Activated naive CD4-positive, alpha-beta T cell treated with anti-CD3 and anti-CD28 coated beads for 36 hours (primary cell): Measurements from ENCODE around the gene GNA14. TPM values are rescaled to one million over a fixed set of nuclear protein-coding genes. Genes with fewer than 3 reads are reported as not detected.
"Not testable (repeated sequence)": the region's sequence is repeated elsewhere in the genome, so short reads cannot be mapped to it uniquely, and the experiment has no call there.

Experiments used
- CTCF ChIA-PET: fragments of 350-600 bp; sonication (Branson Sonifier 250); formaldehyde crosslinking; loops from one replicate; lab custom pipeline; 2021; ENCODE audit warnings: antibody characterized with exemption; lab: Charles Lee
- DNase-seq: peaks from one replicate; pipeline ENCODE4 v3.0.0-alpha.2; 2020
- H3K27ac Mint-ChIP-seq: one replicate; pipeline ENCODE4 v1.8.0; 2021; ENCODE audit warnings: mild to moderate bottlenecking, mixed read lengths
- H3K27me3 Mint-ChIP-seq: one replicate; pipeline ENCODE4 v1.8.0; 2021; ENCODE audit warnings: low read depth, mixed read lengths
- H3K36me3 Mint-ChIP-seq: one replicate; pipeline ENCODE4 v1.8.0; 2021; ENCODE audit warnings: low read depth, mixed read lengths
- H3K4me1 Mint-ChIP-seq: one replicate; pipeline ENCODE4 v1.8.0; 2021; ENCODE audit warnings: low read depth, mixed read lengths
- H3K4me3 Mint-ChIP-seq: one replicate; pipeline ENCODE4 v1.8.0; 2021; ENCODE audit warnings: mild to moderate bottlenecking, moderate library complexity, mixed read lengths
- H3K9me3 Mint-ChIP-seq: one replicate; pipeline ENCODE4 v1.8.0; 2021; ENCODE audit warnings: mixed read lengths
- intact Hi-C: fragments of 100-400 bp; cut with micrococcal nuclease; formaldehyde crosslinking; loops from one replicate; pipeline ENCODE4 v1.15.1; 2023
- total RNA-seq, 2 experiments: library from RNA; stranded (reverse); gene quantifications; one replicate each; pipeline ENCODE4 v1.2.3, GENCODE V29; 2021

Gene GNA14
- total RNA-seq, 2 experiments from 2014 or later: not detected

DNA sequence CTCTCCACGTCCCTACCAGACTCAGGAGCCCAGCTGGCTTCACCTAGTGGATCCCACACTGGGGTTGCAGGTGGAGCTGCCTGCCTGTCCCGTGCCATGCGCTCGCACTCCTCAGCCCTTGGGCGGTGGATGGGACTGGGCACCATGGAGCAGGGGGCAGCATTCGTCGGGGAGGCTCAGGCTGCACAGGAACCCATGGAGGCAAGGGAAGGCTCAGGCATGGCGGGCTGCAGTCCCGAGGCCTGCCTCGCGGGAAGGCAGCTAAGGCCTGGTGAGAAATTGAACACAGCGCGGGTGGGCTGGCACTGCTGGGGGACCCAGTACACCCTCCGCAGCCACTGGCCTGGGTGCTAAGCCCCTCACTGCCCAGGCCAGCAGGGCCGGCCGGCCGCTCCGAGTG lies 157.8 kb downstream of the GNA14 start:
- DNase-seq, H3K4me3 Mint-ChIP-seq, H3K27ac Mint-ChIP-seq, H3K36me3 Mint-ChIP-seq, H3K9me3 Mint-ChIP-seq, H3K27me3 Mint-ChIP-seq, intact Hi-C loops: not testable (repeated sequence)
- peaks cover 11% of the 10 kb centered on the region for H3K4me1 Mint-ChIP-seq
- CTCF ChIA-PET: interaction anchor here (0.9 to 6.9 kb wide), 4 partner anchors 11 to 105 kb away, joined by 3 to 84 read pairs (median 9); no protein-coding TSS in a partner anchor

DNA sequence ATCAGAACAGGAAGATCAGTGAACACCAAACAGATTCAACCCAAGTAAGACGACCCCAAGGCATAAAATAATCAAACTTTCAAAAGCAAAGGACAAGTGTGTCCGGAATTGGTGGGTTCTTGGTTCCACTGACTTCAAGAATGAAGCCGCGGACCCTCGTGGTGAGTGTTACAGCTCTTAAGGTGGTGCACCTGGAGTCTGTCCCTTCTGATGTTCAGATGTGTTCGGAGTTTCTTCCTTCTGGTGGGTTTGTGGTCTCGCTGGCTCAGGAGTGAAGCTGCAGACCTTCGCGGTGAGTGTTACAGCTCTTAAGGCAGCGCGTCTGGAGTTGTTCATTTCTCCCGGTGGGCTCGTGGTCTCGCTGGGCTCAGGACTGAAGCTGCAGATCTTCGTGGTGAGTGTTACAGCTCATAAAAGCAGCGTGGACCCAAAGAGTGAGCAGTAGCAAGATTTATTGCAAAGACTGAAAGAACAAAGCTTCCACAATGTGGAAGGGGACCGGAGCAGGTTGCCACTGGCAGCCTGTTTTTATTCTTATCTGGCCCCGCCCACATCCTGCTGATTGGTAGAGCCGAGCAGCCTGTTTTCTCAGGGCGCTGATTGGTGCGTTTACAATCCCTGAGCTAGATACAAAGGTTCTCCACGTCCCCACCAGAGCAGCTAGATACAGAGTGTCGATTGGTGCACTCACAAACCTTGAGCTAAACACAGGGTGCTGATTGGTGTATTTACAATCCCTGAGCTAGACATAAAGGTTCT lies 158.5 kb downstream of the GNA14 start:
- H3K9me3 Mint-ChIP-seq, H3K27me3 Mint-ChIP-seq, H3K27ac Mint-ChIP-seq, H3K36me3 Mint-ChIP-seq, intact Hi-C loops: not testable (repeated sequence)
- DNase-seq: peak; percentile 39
- H3K4me3 Mint-ChIP-seq: peak overlapping the region; percentile 69
- CTCF ChIA-PET: interaction anchor here (0.9 to 6.9 kb wide), 6 partner anchors 12 to 105 kb away, joined by 3 to 84 read pairs (median 5); no protein-coding TSS in a partner anchor
- H3K4me1 Mint-ChIP-seq: peaks cover 11% of the 10 kb centered on the region

DNA sequence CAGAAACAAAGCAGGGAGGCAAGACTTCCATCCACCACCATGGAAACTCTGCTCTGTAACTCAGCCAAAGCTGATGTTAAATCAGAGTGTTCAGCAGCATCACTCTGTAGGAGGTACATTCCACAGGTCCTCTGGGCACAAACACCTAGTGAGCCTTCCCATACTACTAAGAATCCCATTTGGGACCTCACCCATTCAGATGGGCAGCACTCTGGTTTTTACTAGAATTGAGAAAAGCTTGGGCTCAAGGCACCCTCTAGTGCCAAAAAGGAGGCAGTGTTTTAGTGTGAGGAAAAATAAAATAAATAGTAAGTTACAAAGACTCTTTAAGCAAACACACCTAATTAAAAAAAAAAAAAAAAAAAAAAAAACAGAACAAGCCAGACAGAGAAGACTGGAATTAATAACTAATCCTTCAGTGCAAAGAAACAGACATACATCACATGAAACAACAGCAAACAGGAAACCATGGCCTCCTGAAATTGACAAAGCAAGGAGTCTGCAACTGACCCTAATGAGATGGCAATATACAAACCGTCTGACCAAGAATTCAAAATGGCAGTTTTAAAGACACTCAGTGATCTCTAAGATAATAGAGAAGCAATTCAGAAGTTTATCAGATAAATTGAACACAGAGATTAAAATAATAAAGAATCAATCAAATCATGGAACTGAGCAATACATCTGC lies 159.5 kb downstream of the GNA14 start:
- no peaks in the 10 kb centered on the region for H3K27me3 Mint-ChIP-seq
- CTCF ChIA-PET: interaction anchor here (0.5 to 6.9 kb wide), 9 partner anchors 9 to 80 kb away, joined by 3 to 84 read pairs (median 4); no protein-coding TSS in a partner anchor
- H3K4me3 Mint-ChIP-seq: no peak overlapping the region
- intact Hi-C loops: loop anchor here (1.0 kb wide), 3 partner anchors 30 to 321 kb away; no protein-coding TSS in a partner anchor
- H3K4me1 Mint-ChIP-seq: peaks cover 11% of the 10 kb centered on the region
- peaks cover 5% of the 10 kb centered on the region for H3K36me3 Mint-ChIP-seq
- H3K9me3 Mint-ChIP-seq: peaks cover 5% of the 10 kb centered on the region
- H3K27ac Mint-ChIP-seq: no peak overlapping the region
- DNase-seq: peak; percentile 12

DNA sequence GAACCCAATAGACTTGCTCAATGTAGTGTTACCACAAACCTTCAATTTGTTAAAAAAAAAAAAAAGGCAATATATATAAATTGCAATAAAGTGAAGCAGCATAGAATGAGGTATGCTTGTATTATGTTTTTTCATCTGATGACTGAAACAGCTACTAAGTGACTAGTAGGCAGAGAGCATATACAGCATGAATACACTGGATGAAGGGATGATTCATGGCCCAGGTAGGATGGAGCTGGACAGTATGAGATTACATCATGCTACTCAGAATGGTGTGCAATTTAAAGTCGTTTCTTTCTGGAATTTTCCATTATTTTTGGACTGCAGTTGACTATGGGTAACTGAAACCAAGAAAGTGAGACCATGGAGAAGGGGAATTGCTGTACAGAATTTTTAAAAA lies 161.2 kb downstream of the GNA14 start:
- no peak overlapping the region for H3K4me3 Mint-ChIP-seq
- H3K4me1 Mint-ChIP-seq: peaks cover 11% of the 10 kb centered on the region
- no peak for DNase-seq
- intact Hi-C loops: no loop called here
- H3K36me3 Mint-ChIP-seq: peaks cover 5% of the 10 kb centered on the region
- no peaks in the 10 kb centered on the region for H3K27me3 Mint-ChIP-seq
- no peak overlapping the region for H3K27ac Mint-ChIP-seq
- H3K9me3 Mint-ChIP-seq: peaks cover 5% of the 10 kb centered on the region
- CTCF ChIA-PET: interaction anchor here (0.6 to 6.9 kb wide), 9 partner anchors 11 to 320 kb away, joined by 3 to 84 read pairs (median 3); no protein-coding TSS in a partner anchor

DNA sequence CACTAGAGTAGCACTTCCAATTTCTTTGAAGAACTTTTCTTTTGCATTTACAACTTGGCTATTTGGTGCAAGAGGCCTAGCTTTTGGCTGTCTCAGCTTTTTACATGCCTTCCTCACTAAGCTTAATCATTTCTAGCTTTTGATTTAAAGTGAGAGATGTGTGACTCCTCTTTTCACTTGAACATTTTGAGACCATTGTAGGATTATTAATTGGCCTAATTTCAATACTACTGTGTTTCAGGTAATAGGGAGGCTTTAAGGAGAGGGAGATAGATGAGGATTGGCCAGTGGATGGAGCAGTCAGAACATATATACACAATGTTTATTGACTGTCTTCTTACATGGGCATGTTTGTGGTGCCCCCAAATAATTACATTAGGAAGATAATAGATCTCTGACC lies 161.7 kb downstream of the GNA14 start:
- Mint-ChIP-seq H3K27ac (no peak overlapping the region), H3K4me1 (peaks cover 11% of the 10 kb centered on the region)

DNA sequence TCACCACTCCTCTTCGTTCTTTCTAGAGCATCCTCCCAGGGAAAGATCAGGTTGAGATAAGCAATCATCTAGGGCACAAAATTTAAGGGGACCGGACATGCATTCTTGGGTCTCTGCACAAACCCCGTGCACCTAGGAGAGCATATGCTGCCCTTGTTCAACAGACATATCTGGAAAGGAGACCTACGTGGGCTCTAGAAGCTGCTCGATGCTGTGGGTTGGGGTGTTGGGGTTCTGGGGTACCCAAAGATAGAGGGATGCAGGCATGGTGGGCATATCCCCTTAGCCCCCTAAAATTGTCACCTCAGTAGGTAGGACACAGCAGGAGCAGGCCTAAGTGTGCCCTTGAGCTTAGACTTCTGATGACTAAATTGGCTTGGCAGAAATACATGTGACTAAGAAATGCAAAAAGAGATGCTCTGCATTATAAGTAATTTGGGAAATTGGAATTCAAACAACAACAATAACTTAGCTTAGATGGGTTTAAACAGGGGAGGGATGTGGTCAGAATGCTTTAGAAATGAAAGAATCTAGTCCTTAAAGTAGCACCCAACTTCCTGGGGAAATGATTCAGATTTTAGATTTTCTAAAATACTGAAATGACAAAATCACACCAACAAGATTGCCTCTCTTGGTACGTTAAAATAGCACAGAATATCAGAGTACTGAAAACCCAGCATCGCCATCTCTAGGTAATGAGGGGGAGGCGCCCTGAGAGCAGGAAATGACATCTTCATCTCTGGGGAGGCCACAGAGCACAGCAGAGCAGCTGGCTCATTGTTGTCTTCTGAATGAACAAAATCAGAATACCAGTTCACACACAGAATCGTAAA lies 172.3 kb downstream of the GNA14 start:
- CTCF ChIA-PET: interaction anchor here (1.0 to 3.1 kb wide), 7 partner anchors 9 to 559 kb away, joined by 3 to 27 read pairs (median 5); no protein-coding TSS in a partner anchor
- Mint-ChIP-seq H3K36me3 (peaks cover 3% of the 10 kb centered on the region), H3K4me3 (no peak overlapping the region), H3K27me3 (no peaks in the 10 kb centered on the region), H3K4me1 (peaks cover 27% of the 10 kb centered on the region), H3K9me3 (peaks cover 12% of the 10 kb centered on the region), H3K27ac (peak overlapping the region; percentile 91)
- intact Hi-C loops: loop anchor here (1.0 to 10.0 kb wide), 14 partner anchors 18 to 1039 kb away; partner anchors contain the start of genes CEP78, PSAT1 and VPS13A
- DNase-seq: peak; percentile 87

More for the DNA sequence above, 161.7 kb downstream of the GNA14 start:
- H3K4me3 Mint-ChIP-seq: no peak overlapping the region
- no peaks in the 10 kb centered on the region for H3K27me3 Mint-ChIP-seq
- H3K9me3 Mint-ChIP-seq: peaks cover 5% of the 10 kb centered on the region
- no peak for DNase-seq
- intact Hi-C loops: no loop called here
- CTCF ChIA-PET: interaction anchor here (1.3 to 6.9 kb wide), 4 partner anchors 30 to 320 kb away, joined by 3 to 84 read pairs (median 4); no protein-coding TSS in a partner anchor
- H3K36me3 Mint-ChIP-seq: peaks cover 5% of the 10 kb centered on the region

DNA sequence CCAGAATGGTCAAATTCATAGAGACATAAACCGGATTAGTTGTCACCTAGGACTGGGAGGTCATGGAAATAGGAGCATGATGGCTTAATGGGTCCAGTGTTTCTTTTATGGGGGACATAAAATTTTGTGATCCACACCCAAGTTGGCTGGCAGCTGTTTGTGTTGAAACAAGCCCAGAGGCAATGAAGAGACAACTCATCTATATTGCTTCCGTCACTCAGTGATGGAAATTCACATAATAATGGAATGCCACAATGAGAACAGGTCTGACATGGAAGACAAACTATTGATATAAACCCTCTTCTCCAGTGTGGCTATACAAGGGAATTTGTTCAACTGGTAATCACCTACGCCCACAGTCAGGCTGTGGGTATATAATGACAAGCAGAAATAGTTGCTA lies 173.2 kb downstream of the GNA14 start:
- Mint-ChIP-seq H3K27me3 (no peaks in the 10 kb centered on the region), H3K4me3 (no peak overlapping the region), H3K4me1 (peaks cover 27% of the 10 kb centered on the region), H3K36me3 (peaks cover 3% of the 10 kb centered on the region), H3K9me3 (peaks cover 12% of the 10 kb centered on the region), H3K27ac (peak overlapping the region; percentile 91)
- intact Hi-C loops: loop anchor here (5.0 to 10.0 kb wide), 3 partner anchors 762 to 1038 kb away; partner anchors contain the start of genes CEP78 and PSAT1
- no peak for DNase-seq
- CTCF ChIA-PET: interaction anchor here (1.3 to 3.1 kb wide), 3 partner anchors 13 to 19 kb away, joined by 3 to 27 read pairs (median 5); no protein-coding TSS in a partner anchor

DNA sequence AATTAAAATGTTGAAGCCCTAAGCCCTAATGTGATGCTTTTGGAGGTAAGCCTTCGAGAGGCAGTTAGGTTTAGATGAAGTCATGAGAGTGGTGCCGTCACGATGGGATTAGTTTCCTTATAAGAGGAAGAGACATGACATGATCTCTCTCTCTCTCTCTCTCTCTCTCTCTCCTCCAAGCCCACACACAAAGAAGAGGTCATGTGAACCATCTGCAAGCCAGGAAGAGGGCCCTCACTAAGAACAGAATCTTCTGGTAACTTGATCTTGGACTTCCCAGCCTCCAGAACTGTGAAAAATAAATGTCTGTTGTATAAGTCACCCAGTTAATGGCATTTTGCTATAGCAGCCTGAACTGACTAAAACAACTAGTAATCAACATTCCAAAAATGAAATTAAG lies 175.5 kb downstream of the GNA14 start:
- H3K27ac Mint-ChIP-seq: no peak overlapping the region
- H3K4me3 Mint-ChIP-seq: no peak overlapping the region
- CTCF ChIA-PET: interaction anchor here (1.9 to 4.8 kb wide), 2 partner anchors 16 to 39 kb away, joined by 8 to 26 read pairs; no protein-coding TSS in a partner anchor
- H3K36me3 Mint-ChIP-seq: no peaks in the 10 kb centered on the region
- DNase-seq: no peak
- peaks cover 25% of the 10 kb centered on the region for H3K4me1 Mint-ChIP-seq
- intact Hi-C loops: loop anchor here (10.0 kb wide), 1 partner anchor 822 kb away; the partner anchor contains the start of gene PSAT1
- H3K27me3 Mint-ChIP-seq: no peaks in the 10 kb centered on the region
- peaks cover 7% of the 10 kb centered on the region for H3K9me3 Mint-ChIP-seq

DNA sequence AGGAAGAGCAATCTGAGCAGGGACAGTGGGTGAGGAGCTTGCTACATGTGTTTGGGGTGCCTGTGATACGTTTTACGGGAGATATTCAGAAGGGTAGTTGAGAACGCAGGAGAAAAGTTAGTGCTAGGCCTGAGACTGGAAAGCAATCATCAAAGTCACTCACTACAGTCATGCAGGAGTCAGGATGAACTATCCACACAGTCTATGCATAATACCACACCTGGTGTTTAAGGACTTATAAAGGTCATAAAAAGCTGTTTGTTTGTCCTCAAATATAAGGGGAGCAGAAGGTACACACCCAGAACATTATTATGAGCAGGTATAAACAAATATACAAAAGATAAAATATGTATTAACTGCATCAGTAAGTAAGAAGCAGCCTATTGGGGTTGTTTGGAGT lies 176.6 kb downstream of the GNA14 start:
- no peak overlapping the region for H3K4me3 Mint-ChIP-seq
- DNase-seq: no peak
- peaks cover 14% of the 10 kb centered on the region for H3K4me1 Mint-ChIP-seq
- peaks cover 7% of the 10 kb centered on the region for H3K9me3 Mint-ChIP-seq
- intact Hi-C loops: loop anchor here (10.0 kb wide), 1 partner anchor 823 kb away; the partner anchor contains the start of gene PSAT1
- no peaks in the 10 kb centered on the region for H3K36me3 Mint-ChIP-seq
- CTCF ChIA-PET: interaction anchor here (0.5 to 4.8 kb wide), 4 partner anchors 15 to 339 kb away, joined by 3 to 26 read pairs (median 6); no protein-coding TSS in a partner anchor
- H3K27me3 Mint-ChIP-seq: no peaks in the 10 kb centered on the region
- H3K27ac Mint-ChIP-seq: no peak overlapping the region

DNA sequence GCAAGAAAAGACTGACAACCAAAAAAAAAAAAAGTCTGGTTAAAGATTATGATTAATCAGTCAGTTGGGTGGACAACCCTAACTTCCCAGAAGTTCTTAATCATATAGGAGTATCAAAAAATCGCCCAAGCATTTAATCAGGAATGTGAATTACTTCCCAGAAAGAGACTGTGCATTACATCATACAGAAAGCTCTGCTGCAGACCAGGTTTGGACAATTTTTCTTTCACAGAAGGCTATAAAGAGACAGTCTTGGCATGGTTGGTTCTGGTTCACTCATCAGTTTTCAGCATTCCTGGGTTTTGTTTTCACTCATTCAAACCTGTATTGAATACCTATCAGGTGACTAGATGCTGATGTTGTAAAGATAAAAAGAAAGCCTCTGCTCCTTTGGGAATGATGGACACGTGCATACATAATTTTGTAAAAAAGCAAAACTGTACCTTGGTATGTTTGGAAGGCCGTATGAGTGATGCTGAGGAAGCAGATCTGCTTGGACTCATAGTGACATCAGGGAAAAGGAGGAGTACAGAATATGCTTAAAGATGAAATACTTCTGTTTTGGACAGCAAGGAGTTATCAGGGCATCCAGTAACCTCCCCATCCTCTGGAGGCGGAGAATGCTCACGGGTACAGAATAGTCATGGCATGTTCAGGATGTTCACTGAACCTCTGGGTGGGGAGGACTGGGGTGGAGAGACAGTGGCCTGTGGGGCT lies 178.4 kb downstream of the GNA14 start:
- no peak for DNase-seq
- Mint-ChIP-seq H3K36me3 (no peaks in the 10 kb centered on the region), H3K27ac (no peak overlapping the region), H3K9me3 (peaks cover 7% of the 10 kb centered on the region), H3K4me3 (no peak overlapping the region), H3K27me3 (no peaks in the 10 kb centered on the region), H3K4me1 (no peaks in the 10 kb centered on the region)
- intact Hi-C loops: loop anchor here (10.0 kb wide), 1 partner anchor 825 kb away; the partner anchor contains the start of gene PSAT1
- CTCF ChIA-PET: interaction anchor here (3.8 to 4.8 kb wide), 2 partner anchors 12 to 13 kb away, joined by 26 to 30 read pairs; no protein-coding TSS in a partner anchor
